GM10248 (cell line): ENCODE measurements around the gene ICA1.

Source experiments
- CTCF ChIA-PET: fragments of 300-600 bp; sonication (Branson Sonifier 250); formaldehyde crosslinking; extraction: SDS; loops from one replicate; lab custom pipeline; 2021; ENCODE audit warnings: antibody characterized with exemption; lab: Yijun Ruan, JAX
- POLR2A ChIA-PET: fragments of 350-650 bp; sonication (Branson Sonifier 250); formaldehyde crosslinking; extraction: SDS; loops from one replicate; lab custom pipeline; 2020; ENCODE audit warnings: antibody characterized with exemption; lab: Yijun Ruan, JAX
- DNase-seq: peaks from one replicate; pipeline ENCODE4 v3.0.0; 2012; ENCODE audit errors: extremely low spot score
- TF ChIP-seq, protein P1 (sequence below): IDR thresholded peaks from 2 replicates; pipeline ENCODE4 v1.5.1; 2012; ENCODE audit warnings: mild to moderate bottlenecking, low read depth; ENCODE audit errors: extremely low read depth, missing control alignments, control extremely low read depth

The ICA1 gene

DNA sequence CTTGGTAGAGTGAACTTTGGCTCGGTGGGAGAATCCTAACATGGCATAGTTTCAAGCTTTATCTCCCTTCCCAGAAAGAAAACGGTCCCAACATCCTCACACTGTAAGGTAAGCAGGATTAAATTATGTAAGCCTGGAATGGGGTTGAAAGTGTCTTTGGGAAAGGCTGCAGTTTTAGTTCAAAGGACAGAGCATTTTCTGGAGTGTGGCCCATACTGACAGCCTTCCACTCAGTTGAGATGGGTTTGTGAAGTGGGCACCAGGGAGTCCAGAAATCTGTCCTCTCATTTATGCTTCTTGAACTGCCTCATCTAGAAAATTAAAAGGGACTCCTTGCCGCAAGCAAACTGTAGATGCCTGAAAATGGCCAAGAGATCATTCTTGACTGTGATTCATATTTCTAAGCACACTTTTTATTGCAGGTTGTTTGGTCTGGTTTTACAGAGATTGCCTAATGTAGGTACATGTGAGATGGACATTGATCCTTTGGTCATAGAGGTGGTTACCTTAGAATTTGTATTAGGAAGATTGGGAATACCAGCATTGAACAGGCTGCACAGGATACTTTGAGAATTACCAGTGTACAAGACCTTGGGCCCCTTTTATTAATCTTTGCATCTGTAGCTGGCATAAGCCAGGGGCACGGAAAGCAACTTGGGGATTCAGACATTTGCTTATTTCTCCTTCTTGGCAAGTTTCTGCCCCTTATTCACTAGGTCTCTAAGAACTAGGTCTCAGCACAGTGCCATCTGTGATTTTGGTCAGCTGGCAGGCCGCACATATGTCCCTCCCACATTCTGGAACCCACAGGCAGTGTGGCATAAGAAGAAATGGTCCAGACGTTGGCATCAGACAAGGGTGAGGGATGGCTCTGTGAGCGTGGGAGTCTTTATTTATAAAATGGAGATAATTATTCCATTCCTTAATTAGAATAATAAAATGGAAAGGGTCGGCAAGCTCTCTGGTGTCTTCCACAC is 167.5 kb downstream of the ICA1 start:
- TF ChIP-seq, protein P1, sequence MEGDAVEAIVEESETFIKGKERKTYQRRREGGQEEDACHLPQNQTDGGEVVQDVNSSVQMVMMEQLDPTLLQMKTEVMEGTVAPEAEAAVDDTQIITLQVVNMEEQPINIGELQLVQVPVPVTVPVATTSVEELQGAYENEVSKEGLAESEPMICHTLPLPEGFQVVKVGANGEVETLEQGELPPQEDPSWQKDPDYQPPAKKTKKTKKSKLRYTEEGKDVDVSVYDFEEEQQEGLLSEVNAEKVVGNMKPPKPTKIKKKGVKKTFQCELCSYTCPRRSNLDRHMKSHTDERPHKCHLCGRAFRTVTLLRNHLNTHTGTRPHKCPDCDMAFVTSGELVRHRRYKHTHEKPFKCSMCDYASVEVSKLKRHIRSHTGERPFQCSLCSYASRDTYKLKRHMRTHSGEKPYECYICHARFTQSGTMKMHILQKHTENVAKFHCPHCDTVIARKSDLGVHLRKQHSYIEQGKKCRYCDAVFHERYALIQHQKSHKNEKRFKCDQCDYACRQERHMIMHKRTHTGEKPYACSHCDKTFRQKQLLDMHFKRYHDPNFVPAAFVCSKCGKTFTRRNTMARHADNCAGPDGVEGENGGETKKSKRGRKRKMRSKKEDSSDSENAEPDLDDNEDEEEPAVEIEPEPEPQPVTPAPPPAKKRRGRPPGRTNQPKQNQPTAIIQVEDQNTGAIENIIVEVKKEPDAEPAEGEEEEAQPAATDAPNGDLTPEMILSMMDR, result no peak
- CTCF ChIA-PET, result interaction anchor here (0.9 to 1.3 kb wide), 2 partner anchors 9 to 96 kb away, joined by 4 read pairs; no protein-coding TSS in a partner anchor
- no peak for DNase-seq
- POLR2A ChIA-PET, result no interaction called here

DNA sequence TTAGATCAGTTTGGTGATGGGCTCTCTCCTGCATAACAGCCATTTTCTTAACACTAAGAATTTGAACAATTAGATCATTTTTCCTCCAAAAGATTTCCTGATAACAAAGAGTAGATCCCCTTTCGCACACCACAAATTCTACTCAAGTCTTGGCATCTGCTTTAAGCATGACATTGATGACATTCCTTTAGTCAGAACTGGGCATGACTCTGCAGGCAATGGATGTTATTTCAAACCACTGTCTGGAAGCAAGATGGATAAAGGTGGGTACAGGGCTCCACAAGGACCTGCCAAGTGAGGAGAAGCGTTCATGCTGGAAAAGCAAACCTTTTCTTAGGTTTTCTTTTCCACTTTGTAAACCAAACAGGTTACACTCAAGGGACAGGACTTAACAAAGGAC is 169.8 kb downstream of the ICA1 start:
- no peak for DNase-seq
- TF ChIP-seq, protein P1, result no peak
- POLR2A ChIA-PET, result no interaction called here
- CTCF ChIA-PET, result interaction anchor here (0.7 to 2.0 kb wide), 6 partner anchors 10 to 99 kb away, joined by 3 to 6 read pairs (median 4); no protein-coding TSS in a partner anchor

DNA sequence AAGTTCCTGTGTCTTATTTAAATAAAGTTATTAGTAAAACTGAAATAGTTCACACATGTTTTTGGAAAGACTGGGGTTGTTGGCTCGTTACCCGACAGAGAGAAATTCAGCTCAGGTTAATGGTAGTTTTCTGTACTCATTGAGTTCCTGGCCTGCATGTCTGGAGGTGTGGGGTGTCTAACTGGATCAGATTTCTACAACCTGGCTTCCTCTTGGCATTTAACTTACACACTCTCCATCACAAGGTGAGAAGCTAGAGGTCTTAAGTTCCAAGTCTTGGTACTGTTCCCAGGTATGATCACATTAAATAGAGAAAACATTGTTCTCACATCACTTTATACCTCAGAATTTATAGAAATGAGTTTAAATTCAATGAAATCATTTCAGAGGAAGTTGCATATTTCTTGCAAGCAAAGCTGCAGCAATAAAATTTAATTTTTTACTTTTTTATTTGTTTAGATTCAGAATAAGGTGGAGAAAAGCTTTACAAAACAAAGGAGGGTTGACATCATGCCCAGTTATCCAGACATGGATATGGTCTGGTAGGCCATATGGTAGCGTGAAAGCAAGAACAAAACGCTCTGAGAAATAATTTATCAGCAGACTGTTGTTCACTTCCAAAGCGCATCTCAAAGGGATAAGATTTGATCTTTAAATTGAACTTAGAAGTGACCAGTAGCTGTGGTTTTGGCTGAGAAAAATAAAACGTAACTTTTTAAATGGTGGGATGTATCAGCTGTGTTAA is 172.8 kb downstream of the ICA1 start:
- POLR2A ChIA-PET, result no interaction called here
- DNase-seq, result no peak
- TF ChIP-seq, protein P1, result no peak
- CTCF ChIA-PET, result interaction anchor here (0.9 to 2.4 kb wide), 5 partner anchors 11 to 28 kb away, joined by 3 to 7 read pairs (median 3); no protein-coding TSS in a partner anchor

DNA sequence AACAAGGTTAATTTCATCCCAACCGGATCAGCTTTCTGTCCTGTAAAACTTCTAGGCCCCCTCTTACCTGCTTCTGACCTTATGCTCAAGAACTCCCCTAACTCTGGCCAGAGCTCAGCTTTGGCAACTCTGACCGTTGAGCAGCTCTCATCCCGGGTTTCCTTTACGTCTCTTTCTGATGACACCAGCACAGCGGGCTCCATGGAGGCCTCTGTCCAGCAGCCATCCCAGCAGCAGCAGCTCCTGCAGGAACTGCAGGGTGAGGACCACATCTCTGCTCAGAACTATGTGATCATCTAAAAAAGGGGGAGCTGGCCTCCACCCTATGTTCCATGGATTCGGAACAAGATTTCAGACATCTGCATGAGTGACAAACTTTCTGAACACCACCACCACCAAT is 175.7 kb downstream of the ICA1 start:
- TF ChIP-seq, protein P1, result no peak
- ChIA-PET POLR2A (no interaction called here), CTCF (interaction anchor here (1.1 to 2.6 kb wide), 7 partner anchors 8 to 105 kb away, joined by 3 to 18 read pairs (median 3); no protein-coding TSS in a partner anchor)
- DNase-seq, result no peak

DNA sequence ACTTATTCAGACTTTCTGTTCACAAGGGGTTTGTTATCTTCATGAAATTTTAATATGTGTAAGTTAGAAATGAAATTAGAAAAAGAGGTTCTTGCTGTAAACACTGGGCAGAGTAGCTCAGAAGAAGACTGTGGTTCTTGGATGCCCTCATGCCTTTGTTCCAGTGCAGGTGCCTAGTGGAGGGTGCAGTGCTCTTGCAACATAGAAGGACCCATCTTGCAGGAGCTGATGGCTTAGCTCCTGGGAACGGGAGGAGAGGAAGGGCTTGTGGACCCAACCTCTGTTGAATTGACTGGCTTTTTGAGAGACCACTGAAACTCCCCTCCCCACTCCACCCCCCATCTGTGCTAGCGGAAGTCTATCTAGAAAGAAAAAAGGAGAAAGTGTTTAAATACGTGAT is 176.5 kb downstream of the ICA1 start:
- TF ChIP-seq, protein P1, result no peak
- ChIA-PET CTCF (interaction anchor here (1.0 to 2.6 kb wide), 10 partner anchors 9 to 105 kb away, joined by 3 to 18 read pairs (median 4); no protein-coding TSS in a partner anchor), POLR2A (no interaction called here)
- no peak for DNase-seq

DNA sequence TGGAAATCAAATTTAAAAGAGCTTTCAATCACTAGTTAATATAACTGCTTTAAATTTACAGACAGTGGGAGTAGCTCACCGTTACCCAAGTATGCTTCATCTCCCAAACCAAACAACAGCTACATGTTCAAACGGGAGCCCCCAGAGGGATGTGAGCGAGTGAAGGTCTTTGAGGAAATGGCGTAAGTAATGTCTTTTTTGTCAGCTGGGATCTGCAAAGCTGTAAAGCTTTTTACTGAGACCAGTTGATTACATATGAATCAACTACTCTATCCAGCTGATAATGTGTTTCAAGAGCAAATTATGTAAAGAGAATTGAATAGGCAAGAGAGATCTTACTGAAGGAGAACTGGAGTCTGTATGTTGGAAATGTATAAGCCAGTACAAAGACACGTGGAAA is 177.1 kb downstream of the ICA1 start:
- ChIA-PET POLR2A (no interaction called here), CTCF (interaction anchor here (1.0 to 2.6 kb wide), 9 partner anchors 9 to 105 kb away, joined by 3 to 18 read pairs (median 4); no protein-coding TSS in a partner anchor)
- no peak for DNase-seq
- TF ChIP-seq, protein P1, result no peak
